BLaER1 treated with 17β-estradiol and CSF1 and Interleukin-3, amounts not matched to agents 10 nM and 100 nM (cell line): ENCODE results near the gene PLEKHA6.
A peak's percentile ranks its signal among the peaks of the same experiment; 100 is the strongest.
"Not testable (repeated sequence)": the region's sequence is repeated elsewhere in the genome, so short reads cannot be mapped to it uniquely, and the experiment has no call there.

Experiments used
- H3K27ac ChIP-seq, 11 experiments: shearing (Covaris generic); formaldehyde crosslinking; 2 replicates each; pipeline ENCODE4 v1.8.1; 2022
- H3K27me3 ChIP-seq, 11 experiments: shearing (Covaris generic); formaldehyde crosslinking; 2 replicates each; pipeline ENCODE4 v1.8.1; 2022
- H3K36me3 ChIP-seq, 11 experiments: shearing (Covaris generic); formaldehyde crosslinking; 2 replicates each; pipeline ENCODE4 v1.8.1; 2022
- H3K4me1 ChIP-seq, 10 experiments: shearing (Covaris generic); formaldehyde crosslinking; 2 replicates each; pipeline ENCODE4 v1.8.1; 2022
- H3K4me2 ChIP-seq, 11 experiments: shearing (Covaris generic); formaldehyde crosslinking; 2 replicates each; pipeline ENCODE4 v1.8.1; 2022
- H3K4me3 ChIP-seq, 10 experiments: shearing (Covaris generic); formaldehyde crosslinking; 2 replicates each; pipeline ENCODE4 v1.8.1; 2022
- H3K9ac ChIP-seq, 11 experiments: shearing (Covaris generic); formaldehyde crosslinking; 2 replicates each; pipeline ENCODE4 v1.8.1; 2022
- H3K9me3 ChIP-seq, 11 experiments: shearing (Covaris generic); formaldehyde crosslinking; replicated peaks in 1 of 11; 2 replicates each; pipeline ENCODE4 v1.8.1; 2022
- H4K20me1 ChIP-seq, 11 experiments: shearing (Covaris generic); formaldehyde crosslinking; 2 replicates each; pipeline ENCODE4 v1.8.1; 2022
- Cebpa-rat ChIP-seq, 11 experiments: shearing (Covaris generic); IDR thresholded peaks; 2 replicates each; pipeline ENCODE4 v1.8.1; 2022

PLEKHA6 gene

DNA sequence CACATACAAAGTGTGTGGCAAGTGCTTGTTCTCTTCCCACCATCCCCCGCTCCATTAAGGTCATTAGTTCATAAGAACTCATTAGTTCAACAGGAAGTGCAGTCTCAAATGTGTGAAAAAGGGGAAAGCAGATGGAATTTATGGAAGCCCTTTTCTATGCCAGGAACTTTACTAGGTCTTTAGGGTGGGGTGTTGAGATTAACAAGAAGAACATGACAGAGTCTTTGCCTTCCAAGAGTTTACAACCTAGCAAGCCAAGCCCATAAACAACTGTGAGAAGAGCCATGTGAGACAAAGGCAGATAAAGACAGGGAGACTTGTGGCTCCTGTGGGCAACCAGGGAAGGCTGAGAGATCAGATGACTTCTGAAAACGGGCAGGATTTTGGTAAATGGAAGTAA is 21.4 kb downstream of the PLEKHA6 start:
- H3K4me1 ChIP-seq = peaks cover 0 to 9% (median 0%) of the 10 kb centered on the region in 10 experiments; a peak in 4 of 20 replicates
- H3K36me3 ChIP-seq = no peaks in the 10 kb centered on the region
- no peak for TF ChIP-seq Cebpa-rat (IDR thresholded peaks at IDR 0.05)
- no peaks in the 10 kb centered on the region for H4K20me1 ChIP-seq
- no peaks in the 10 kb centered on the region for H3K27me3 ChIP-seq
- H3K4me3 ChIP-seq = no peak overlapping the region
- H3K9ac ChIP-seq = no peak overlapping the region
- H3K27ac ChIP-seq = no peak overlapping the region
- no peaks in the 10 kb centered on the region for H3K9me3 ChIP-seq
- H3K4me2 ChIP-seq = 0 out of 22 replicates have a peak overlapping the region, but pooled peaks of 1 of the 11 experiments have one; percentile 5

DNA sequence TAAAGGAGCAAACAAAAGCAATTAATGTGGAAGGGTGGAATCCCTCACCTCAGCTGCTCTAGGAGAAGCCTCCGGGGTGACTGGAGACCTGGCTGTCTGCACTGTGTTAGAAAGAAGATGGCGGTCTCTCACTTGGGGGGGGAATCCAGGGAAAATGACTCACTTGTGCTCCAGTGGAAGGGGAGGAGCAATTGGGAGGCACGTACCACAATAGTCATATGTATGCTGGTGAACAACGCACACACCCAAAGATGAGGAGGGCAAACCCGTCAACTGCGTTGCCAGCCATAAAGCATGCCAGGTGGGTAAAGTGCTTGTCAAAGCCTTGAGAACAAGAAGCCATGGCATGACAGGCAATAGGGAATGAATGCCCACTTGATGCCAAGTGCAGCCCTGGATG is 22.1 kb downstream of the PLEKHA6 start:
- TF ChIP-seq Cebpa-rat (IDR thresholded peaks at IDR 0.05) = no peak
- Histone ChIP-seq H3K27me3 (no peaks in the 10 kb centered on the region), H3K4me1 (peaks cover 0 to 9% (median 0%) of the 10 kb centered on the region in 10 experiments; a peak in 4 of 20 replicates), H3K27ac (no peak overlapping the region), H3K9ac (no peak overlapping the region), H3K4me3 (no peak overlapping the region), H3K36me3 (no peaks in the 10 kb centered on the region), H4K20me1 (no peaks in the 10 kb centered on the region), H3K9me3 (no peaks in the 10 kb centered on the region), H3K4me2 (no peak overlapping the region)

DNA sequence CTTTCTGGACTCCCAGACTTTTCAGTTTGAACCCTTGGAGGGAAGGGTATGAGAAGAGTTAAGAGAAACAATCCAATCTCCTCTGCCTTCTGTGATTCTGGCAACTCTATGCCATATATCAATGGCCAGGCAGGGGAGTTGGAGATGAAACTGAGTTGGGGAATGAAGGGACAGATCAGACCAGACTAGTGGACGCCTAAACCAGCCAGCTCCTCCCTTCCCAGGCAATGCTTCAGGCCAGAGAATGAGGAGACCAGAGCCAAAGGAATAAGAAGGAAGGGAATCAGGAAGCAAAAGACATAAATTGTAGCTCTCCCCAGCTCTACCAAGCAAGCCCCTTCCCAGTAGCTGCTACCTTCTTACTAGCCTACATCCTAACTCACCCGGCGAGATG is 22.7 kb downstream of the PLEKHA6 start:
- Histone ChIP-seq H3K27ac (no peak overlapping the region), H3K4me2 (no peak overlapping the region), H3K9me3 (no peaks in the 10 kb centered on the region), H3K4me3 (no peak overlapping the region), H3K27me3 (no peaks in the 10 kb centered on the region), H3K4me1 (peaks cover 0 to 9% (median 0%) of the 10 kb centered on the region in 10 experiments; a peak in 4 of 20 replicates), H4K20me1 (no peaks in the 10 kb centered on the region), H3K36me3 (no peaks in the 10 kb centered on the region), H3K9ac (no peak overlapping the region)
- no peak for TF ChIP-seq Cebpa-rat (IDR thresholded peaks at IDR 0.05)

DNA sequence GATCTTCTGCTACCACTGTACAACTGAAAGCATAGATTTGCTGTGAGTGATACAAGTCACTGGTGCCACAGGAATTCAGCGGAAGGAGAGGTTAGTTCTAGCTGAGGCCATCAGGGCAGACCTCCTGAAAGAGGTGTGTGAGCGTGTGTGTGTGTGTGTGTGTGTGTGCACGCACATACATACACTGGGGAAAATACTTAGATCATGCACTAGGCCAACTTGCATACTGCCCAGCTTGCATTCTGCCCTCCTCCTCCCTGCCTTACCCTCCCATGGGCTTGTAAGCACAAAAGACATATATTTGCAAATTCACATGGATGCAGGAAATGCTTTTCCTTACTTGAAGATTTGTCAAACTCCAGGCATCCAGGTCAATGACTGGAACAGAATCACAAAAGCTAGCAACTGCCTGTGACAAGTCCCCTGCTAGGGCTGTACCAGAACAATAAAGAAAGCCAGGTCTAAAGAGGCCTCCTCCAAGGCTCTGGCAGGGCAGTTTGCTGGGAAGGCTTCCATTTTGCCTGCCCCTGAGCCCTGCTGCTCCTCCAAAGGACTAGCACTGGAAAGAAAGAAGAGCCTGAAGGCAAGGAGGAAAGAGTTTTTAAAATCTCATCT is 23.2 kb downstream of the PLEKHA6 start:
- peaks cover 0 to 9% (median 0%) of the 10 kb centered on the region in 10 experiments; a peak in 4 of 20 replicates for H3K4me1 ChIP-seq
- TF ChIP-seq Cebpa-rat (IDR thresholded peaks at IDR 0.05) = no peak
- H3K4me2 ChIP-seq = no peak overlapping the region
- H3K27me3 ChIP-seq = no peaks in the 10 kb centered on the region
- H3K36me3 ChIP-seq = no peaks in the 10 kb centered on the region
- no peak overlapping the region for H3K27ac ChIP-seq
- no peaks in the 10 kb centered on the region for H4K20me1 ChIP-seq
- H3K4me3 ChIP-seq = no peak overlapping the region
- no peaks in the 10 kb centered on the region for H3K9me3 ChIP-seq
- no peak overlapping the region for H3K9ac ChIP-seq

DNA sequence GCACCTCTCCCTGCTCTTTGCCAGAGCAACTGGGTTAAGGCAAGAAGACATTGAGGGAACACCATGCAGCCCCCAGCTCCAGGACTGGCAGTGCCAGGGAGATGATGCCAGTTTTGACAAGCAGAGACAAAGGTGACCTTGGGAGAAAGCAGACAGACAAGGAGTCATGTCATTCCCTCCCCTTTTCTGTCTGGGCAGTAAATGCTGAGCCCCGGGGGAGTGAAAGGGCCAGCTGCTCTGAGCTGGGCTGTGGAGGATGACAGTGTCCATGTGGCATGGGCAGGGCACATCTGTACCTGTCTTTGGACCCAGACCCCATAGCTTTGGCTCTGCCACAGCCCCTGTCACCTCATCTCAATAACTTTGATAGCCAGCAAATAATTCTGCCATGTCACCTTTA is 24.2 kb downstream of the PLEKHA6 start:
- peaks cover 0 to 9% (median 0%) of the 10 kb centered on the region in 10 experiments; a peak in 4 of 20 replicates for H3K4me1 ChIP-seq
- no peak overlapping the region for H3K9ac ChIP-seq
- H3K9me3 ChIP-seq = no peaks in the 10 kb centered on the region
- H3K27me3 ChIP-seq = no peaks in the 10 kb centered on the region
- H3K4me2 ChIP-seq = no peak overlapping the region
- TF ChIP-seq Cebpa-rat (IDR thresholded peaks at IDR 0.05) = no peak
- H4K20me1 ChIP-seq = no peaks in the 10 kb centered on the region
- H3K36me3 ChIP-seq = no peaks in the 10 kb centered on the region
- no peak overlapping the region for H3K27ac ChIP-seq
- H3K4me3 ChIP-seq = no peak overlapping the region

DNA sequence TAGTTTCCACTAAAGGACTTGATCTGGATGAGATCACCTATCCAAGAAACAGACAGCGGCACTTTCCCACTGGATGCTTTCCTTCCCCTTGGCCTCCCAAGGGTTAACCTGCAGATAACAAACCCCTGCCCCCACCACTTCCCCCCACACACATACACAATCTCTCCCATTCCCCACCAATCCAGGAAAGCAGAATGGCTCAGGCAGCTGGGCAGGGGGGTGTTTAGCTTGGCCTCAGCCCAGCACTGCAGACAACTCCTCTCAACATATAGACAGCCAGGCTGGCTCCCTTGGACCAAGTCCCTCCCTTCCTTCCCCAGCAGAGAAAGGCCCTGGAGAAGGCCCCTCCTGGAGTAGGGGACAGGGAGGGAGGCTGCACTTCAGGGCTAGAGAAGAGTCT is 24.6 kb downstream of the PLEKHA6 start:
- H4K20me1 ChIP-seq = no peaks in the 10 kb centered on the region

DNA sequence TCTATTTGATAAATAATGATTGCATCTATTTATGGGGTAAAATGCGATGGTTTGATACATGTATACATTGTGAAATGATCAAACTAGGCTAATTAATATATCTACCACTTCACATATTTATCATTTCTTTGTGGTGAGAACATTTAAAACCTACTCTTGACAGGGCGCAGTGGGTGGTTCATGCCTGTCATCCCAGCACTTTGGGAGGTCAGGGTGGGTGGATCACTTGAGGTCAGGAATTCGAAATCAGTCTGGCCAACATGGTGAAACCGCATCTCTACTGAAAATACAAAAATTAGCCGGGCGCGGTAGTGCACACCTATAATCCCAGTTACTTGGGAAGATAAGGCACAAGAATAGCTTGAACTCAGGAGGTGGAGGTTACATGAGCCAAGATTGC is 25.3 kb downstream of the PLEKHA6 start:
- Histone ChIP-seq H3K27ac (no peak overlapping the region), H3K9me3 (no peaks in the 10 kb centered on the region), H3K36me3 (no peaks in the 10 kb centered on the region), H4K20me1 (no peaks in the 10 kb centered on the region), H3K4me2 (no peak overlapping the region), H3K4me3 (no peak overlapping the region), H3K9ac (no peak overlapping the region), H3K27me3 (no peaks in the 10 kb centered on the region), H3K4me1 (peaks cover 0 to 9% (median 0%) of the 10 kb centered on the region in 10 experiments; a peak in 4 of 20 replicates)
- no peak for TF ChIP-seq Cebpa-rat (IDR thresholded peaks at IDR 0.05)

More for the DNA sequence above, 24.6 kb downstream of the PLEKHA6 start:
- Histone ChIP-seq H3K4me2 (no peak overlapping the region), H3K27me3 (no peaks in the 10 kb centered on the region), H3K9me3 (no peaks in the 10 kb centered on the region), H3K4me1 (peaks cover 0 to 9% (median 0%) of the 10 kb centered on the region in 10 experiments; a peak in 4 of 20 replicates), H3K27ac (no peak overlapping the region), H3K4me3 (no peak overlapping the region), H3K36me3 (no peaks in the 10 kb centered on the region), H3K9ac (no peak overlapping the region)
- no peak for TF ChIP-seq Cebpa-rat (IDR thresholded peaks at IDR 0.05)

DNA sequence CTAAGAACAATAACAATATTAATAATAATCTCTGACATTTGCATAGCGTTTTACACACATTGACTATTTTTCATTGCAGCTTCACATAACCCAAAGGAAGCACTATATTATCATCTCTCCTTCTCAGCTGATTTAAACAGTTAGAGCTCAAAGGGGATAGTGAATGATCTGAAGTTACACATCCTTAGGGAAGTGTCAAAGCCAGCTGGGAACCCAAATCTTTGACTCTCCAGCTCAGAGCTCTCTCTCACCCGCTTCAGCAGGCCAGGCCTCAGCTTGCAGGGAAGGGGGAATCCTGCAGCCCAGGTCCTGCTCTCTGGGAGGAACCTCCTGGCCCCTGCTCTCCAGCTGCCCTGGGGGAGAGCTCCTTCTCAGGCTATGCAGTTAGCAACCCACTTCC is 26.3 kb downstream of the PLEKHA6 start:
- Histone ChIP-seq H4K20me1 (no peaks in the 10 kb centered on the region), H3K9me3 (no peaks in the 10 kb centered on the region), H3K27ac (no peak overlapping the region), H3K36me3 (no peaks in the 10 kb centered on the region), H3K4me2 (no peak overlapping the region), H3K4me1 (peaks cover 0 to under 1% (median 0%) of the 10 kb centered on the region in 10 experiments; a peak in 2 of 20 replicates), H3K27me3 (no peaks in the 10 kb centered on the region), H3K4me3 (no peak overlapping the region), H3K9ac (no peak overlapping the region)
- no peak for TF ChIP-seq Cebpa-rat (IDR thresholded peaks at IDR 0.05)

DNA sequence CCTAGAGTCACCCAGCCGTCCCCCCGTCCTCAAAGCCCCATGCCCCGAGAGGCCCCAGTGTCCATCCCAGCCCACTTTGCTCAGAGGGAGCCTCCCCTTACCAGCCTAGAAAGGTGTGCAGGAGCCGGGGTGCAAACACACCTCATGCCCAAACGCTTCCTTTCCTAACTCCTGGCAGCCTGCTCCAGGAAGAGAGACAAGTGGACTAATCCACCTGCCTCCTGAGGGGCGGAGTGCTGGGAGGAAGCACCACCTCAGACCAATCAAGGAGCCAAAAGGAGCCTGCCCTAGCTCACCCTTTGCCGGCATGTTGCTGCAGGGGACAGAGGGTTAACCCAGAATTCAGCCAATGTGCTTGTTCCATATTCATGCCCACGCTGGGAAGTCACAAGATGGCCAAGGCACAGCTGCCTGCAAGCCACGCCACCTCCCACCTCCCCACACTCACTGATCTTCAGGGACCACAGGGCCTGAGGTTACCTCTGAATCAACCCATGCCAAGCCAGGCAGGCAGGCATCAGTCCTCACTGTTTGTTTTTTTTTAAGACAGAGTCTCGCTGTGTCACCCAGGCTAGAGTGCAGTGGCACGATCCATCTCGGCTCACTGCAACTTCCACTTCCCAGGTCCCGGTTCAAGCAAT is 27.8 kb downstream of the PLEKHA6 start:
- Histone ChIP-seq H3K4me3 (no peak overlapping the region), H3K27me3 (no peaks in the 10 kb centered on the region), H3K9ac (no peak overlapping the region), H3K4me2 (no peak overlapping the region), H3K36me3 (no peaks in the 10 kb centered on the region), H4K20me1 (no peaks in the 10 kb centered on the region), H3K9me3 (no peaks in the 10 kb centered on the region), H3K4me1 (peaks cover 0 to 15% (median 11%) of the 10 kb centered on the region in 10 experiments; a peak in 18 of 20 replicates), H3K27ac (no peak overlapping the region)
- no peak for TF ChIP-seq Cebpa-rat (IDR thresholded peaks at IDR 0.05)

DNA sequence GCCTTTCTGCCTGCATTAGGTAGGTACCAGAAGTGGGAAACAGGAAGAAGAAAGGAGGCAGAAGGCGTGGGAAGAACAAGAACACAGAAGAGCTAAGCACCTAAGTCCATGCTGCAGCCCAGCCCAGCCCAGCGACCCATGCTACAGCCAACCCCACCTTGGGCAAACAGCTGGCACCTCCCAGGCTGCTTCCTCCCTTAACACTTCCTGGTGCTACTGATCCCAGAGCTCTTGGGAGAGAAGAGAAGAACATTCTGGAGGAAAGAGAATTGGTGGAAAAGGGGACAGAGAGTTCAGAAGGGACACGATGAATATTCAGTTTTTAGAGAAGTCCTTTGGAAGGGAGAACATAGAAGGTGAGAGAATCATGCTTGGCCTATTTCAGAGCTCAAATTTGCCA is 28.5 kb downstream of the PLEKHA6 start:
- no peak overlapping the region for H3K27ac ChIP-seq
- no peak overlapping the region for H3K9ac ChIP-seq
- H3K4me1 ChIP-seq = peaks cover 0 to 21% (median 15%) of the 10 kb centered on the region in 10 experiments; a peak in 18 of 20 replicates
- no peaks in the 10 kb centered on the region for H3K36me3 ChIP-seq
- no peak overlapping the region for H3K4me3 ChIP-seq
- no peaks in the 10 kb centered on the region for H3K9me3 ChIP-seq
- no peak for TF ChIP-seq Cebpa-rat (IDR thresholded peaks at IDR 0.05)
- H3K4me2 ChIP-seq = no peak overlapping the region
- H3K27me3 ChIP-seq = no peaks in the 10 kb centered on the region
- H4K20me1 ChIP-seq = no peaks in the 10 kb centered on the region

DNA sequence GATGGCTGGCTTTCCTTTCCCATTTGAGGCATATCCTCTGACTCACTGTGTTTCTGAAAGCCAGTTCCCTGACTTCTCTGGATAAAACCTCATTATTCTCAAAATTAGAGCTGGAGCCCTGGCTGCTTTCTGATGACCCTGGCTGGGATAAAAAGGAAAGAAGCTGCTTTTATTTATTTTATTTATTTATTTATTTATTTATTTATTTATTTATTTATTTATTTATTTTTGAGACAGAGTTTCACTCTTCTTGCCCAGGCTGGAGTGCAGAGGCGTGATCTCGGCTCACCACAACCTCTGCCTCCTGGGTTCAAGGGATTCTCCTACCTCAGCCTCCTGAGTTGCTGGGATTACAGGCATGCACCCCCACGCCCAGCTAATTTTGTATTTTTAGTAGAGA is 31.9 kb downstream of the PLEKHA6 start:
- H3K27ac ChIP-seq = 0 out of 22 replicates have a peak overlapping the region, but pooled peaks of 1 of the 11 experiments have one; percentile 6
- H3K4me2 ChIP-seq = peak overlapping the region; percentile 10 to 83 (median 69); a peak in 20 of 22 replicates

More for the DNA sequence above, 31.9 kb downstream of the PLEKHA6 start:
- H3K36me3 ChIP-seq, H3K27me3 ChIP-seq, H4K20me1 ChIP-seq, H3K4me3 ChIP-seq, H3K9me3 ChIP-seq: not testable (repeated sequence)
- Histone ChIP-seq H3K9ac (peak overlapping the region in 3 of 11 experiments; percentile 13 to 58 (median 35); a peak in 2 of 22 replicates), H3K4me1 (peaks cover 0 to 21% (median 15%) of the 10 kb centered on the region in 10 experiments; a peak in 18 of 20 replicates)
